NCI-H2107 (cell line): Measurements from ENCODE around the gene SRPK1.
A peak's percentile ranks its signal among the peaks of the same experiment; 100 is the strongest.
"Not testable (repeated sequence)": the region's sequence is repeated elsewhere in the genome, so short reads cannot be mapped to it uniquely, and the experiment has no call there.

Source experiments
- DNase-seq: peaks from one replicate; lab custom pipeline; 2025; lab: John Stamatoyannopoulos, UW

SRPK1 gene

GRCh38 chr6:35920793-35921732, at the start of gene SRPK1:
SRPK1 (minus strand) TSS chr6:35921098; CDS start chr6:35921056, 42 bp downstream.
- DNase-seq, result peak; percentile 53

DNA sequence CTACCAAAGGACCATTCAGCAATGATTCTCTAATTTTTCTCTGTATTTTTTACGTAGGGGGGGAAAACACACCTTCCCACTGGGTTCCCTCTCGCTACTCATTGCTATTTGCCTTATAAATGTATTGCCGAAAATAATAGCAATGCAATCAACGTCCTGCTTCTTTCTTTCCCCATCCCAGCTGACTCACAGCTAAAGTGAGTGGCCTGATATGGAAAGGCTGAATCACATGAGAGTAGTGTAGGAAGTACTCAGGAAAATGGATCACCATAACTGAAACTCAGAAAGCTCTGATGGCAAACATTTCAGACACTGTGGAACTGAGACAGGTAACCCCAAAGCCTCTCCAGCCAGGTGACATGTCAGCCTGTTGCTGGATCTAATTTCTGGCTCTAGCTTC, 49.3 kb upstream of the SRPK1 start:
- DNase-seq, result no peak

- DNase-seq, result no peak
These were observed 48.7 kb upstream of the SRPK1 start for GRCh38 chr6:35969646-35970045.

DNA sequence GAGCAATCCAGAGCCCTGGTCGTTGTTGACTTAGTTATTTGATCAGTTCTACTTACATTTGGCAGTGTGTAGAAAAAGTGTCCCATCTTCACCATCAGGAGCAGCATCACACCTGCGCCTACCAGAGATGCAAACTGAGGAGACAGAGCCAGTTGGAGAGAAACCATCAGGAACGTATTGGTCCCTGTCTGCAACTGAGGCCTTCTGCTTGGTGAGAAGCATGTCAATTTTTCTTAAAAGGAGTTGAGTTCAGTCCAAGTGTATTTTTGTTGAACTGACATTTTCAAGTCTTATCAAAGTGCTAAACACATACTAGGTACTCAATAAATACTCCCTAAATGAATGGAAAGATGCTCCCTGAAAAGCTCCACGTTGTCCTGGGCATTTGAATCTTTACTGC, 47.9 kb upstream of the SRPK1 start:
- no peak for DNase-seq

DNA sequence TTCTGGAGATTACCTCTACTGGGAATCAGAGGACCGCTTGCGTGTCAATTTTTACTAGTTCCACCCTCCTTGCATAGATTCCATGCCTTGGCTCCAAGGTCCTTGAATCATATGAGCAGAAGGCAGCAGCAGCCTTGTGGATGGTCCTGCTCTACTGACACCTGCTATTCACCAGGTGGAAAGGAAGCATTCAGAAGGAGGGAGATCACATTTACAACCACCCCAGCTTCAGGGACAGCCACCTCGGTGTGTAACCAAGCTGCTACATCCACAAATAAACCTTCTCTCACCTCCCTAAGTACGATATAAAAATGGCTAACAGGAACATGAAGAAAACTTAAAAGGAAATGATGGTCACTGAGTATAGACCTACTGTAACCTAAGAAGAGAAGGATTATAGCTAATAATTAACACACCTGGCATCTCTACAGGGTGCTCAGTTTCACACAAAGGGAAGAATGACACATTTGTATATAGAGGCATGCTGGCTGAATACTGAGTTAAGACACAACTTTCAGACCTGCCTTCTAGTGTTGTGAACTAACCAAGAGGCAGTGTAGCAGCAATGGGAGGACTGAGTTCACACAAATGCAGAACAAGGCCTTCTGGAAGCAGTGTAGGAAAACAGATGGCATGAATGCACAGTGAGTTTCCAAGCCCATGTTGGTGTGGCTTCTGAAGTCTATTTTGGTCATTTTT, 46.3 kb upstream of the SRPK1 start:
- DNase-seq, result no peak

- DNase-seq, result no peak
These were observed 42.1 kb upstream of the SRPK1 start for GRCh38 chr6:35962779-35963560.

GRCh38 chr6:35960187-35960586, 39.3 kb upstream of the SRPK1 start:
- no peak for DNase-seq

DNA sequence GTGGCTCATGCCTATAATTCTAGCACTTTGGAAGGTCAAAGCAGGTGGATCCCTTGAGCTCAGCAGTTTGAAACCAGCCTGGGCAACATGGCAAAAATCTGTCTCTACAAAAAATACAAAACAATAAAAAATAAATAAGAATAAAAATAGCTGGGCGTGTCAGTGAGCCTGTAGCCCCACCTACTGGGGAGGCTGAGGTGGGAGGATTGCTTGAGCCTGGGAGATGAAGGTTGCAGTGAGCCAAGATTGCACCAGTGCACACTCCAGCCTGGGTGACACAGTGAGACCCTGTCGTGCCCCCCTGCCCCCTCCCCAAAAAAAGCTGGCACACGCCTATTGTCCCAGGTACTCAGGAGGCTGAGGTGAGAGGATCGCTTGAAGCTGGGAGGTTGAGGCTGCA, 35.1 kb upstream of the SRPK1 start:
- no peak for DNase-seq

DNA sequence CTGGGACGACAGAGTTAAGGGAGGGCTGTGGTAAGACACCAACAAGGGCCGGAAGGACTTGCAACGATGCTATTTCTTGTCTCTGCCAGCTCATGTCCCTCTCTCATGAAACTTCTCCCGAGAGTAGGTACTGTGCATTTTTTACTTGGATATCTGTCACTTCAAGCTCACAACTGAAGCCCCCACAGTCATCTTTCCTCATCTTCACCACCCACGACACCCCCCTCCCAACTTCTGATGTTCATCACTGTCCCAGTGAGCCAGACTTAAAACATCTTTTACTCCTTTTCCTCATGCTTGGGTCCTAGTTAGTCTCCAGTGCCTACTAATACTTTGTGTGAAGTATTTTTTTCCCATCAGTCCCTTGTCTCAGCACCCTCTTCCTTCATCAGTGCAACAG, 34.6 kb upstream of the SRPK1 start:
- DNase-seq, result no peak

GRCh38 chr6:35955071-35955470, 34.2 kb upstream of the SRPK1 start:
- no peak for DNase-seq

DNA sequence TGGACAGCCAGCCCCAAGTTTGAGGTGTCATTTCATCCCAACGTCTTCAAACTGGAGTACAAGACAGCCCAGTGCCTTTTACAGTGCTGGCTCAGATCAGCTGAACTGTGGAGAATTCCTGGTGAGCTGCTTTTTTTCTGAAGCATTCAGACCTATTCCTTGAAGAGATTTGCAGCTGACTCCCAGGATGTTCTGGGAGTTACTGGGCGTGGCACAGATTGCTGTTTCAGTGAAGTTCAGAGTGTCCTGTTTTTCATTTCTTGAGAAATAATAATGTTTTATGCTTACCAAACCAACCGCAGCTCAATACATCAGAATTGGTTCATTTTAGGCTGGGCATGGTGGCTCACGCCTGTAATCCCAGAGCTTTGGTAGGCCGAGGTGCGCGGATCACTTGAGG, 33.4 kb upstream of the SRPK1 start:
- DNase-seq, result no peak

- DNase-seq, result no peak
These were observed 27.8 kb upstream of the SRPK1 start for GRCh38 chr6:35948725-35949124.

DNA sequence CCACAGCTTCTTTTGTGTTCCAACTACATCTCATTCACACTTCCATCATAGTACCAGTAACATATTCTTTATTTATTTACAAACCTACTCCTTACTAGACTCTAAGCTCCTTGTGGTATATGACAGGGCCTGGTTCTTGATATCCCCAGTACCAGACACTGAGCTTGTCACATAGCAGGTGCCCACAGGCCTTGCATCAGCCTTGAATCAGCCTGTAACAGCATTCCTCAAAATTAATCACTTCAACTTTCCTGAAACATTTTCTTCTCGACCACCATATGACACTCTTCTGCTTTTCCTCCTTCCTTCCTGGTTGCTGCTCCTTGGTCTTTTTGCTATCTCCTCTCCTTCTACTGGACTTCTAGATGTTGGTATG, 24.7 kb upstream of the SRPK1 start:
- no peak for DNase-seq

DNA sequence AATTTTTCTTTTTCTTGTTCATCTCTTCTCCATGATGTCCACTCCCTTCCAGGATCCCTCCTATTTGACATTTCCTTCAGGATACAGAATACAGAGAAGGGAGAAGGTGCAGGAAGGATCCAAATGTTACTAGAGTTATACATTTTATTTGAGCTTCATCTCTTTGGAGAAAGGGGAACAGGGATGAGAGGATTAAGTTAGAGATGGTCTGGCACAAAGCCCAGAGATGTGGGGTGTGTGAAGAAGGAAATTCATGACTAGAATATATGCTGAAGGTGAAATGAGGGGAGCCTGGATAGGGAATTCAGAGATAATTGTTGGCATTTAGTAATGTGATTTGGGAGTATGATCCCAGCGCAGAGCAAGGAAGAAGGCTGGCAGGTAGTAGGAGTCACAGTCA, 22.5 kb upstream of the SRPK1 start:
- DNase-seq, result no peak

GRCh38 chr6:35942355-35942754, 21.5 kb upstream of the SRPK1 start:
- DNase-seq, result no peak

GRCh38 chr6:35941170-35941569, 20.3 kb upstream of the SRPK1 start:
- DNase-seq, result not testable (repeated sequence)

- DNase-seq, result not testable (repeated sequence)
These were observed 19.1 kb upstream of the SRPK1 start for GRCh38 chr6:35940014-35940413.

DNA sequence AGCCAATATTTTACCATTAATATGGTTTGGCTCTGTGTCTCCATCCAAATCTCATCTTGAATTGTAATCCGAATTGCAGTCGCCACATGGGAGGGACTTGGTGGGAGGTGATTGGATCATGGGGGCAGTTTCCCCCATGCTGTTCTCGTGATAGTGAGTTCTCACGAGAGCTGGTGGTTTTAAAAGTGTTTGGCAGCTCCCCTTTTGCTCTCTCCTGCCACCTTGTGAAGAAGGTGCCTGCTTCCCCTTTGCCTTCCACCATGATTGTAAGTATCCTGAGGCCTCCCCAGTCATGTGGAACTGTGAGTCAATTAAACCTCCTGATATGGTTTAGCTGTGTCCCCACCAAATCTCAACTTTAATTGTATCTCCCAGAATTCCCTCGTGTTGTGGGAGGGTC, 18.4 kb upstream of the SRPK1 start:
- not testable (repeated sequence) for DNase-seq

DNA sequence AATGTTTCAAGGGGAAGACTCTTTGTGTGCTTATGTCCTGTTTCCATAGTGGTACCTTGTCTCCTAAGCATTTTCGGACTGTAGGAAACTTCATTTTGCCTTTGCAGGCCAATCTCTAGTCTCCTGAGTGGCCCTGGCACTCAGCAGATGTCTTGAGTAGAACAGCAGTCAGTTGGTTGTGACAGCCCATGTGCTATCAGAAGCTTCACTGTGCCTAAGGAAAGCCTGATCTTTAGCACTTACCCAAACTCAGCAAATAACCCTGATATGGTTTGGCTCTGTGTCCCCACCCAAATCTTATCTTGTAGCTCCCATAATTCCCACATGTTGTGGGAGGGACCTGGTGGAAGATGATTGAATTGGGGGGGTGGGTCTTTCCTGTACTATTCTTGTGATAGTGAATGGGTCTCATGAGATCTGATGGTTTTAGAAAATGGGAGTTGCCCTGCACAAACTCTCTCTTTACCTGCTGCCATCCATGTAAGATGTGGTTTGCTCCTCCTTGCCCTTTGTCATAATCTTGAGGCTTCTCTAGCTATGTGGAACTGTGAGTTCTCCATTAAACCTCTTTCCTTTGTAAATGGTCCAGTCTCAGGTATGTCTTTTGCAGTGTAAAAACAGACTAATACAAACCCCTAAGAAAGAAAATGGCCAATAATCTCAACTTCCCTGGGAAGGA, 15.9 kb upstream of the SRPK1 start:
- DNase-seq, result no peak

DNA sequence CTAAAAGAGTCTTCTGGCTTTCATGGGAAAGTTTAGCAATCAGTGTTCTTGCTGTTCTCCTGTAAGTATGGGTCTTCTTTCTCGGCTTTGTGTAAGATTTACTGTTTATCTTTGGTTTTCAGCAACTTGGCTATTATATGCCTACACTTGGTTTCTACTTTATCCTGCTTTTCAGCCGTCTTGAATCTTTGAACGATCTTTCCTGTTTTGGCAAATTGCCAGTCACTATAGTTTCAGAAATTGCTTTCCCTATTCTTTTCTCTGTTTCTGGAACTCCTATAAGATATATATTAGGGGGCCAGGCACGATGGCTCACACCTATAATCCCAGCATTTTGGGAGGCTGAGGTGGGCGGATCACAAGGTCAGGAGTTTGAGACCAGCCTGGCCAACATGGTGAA, 14.6 kb upstream of the SRPK1 start:
- no peak for DNase-seq

DNA sequence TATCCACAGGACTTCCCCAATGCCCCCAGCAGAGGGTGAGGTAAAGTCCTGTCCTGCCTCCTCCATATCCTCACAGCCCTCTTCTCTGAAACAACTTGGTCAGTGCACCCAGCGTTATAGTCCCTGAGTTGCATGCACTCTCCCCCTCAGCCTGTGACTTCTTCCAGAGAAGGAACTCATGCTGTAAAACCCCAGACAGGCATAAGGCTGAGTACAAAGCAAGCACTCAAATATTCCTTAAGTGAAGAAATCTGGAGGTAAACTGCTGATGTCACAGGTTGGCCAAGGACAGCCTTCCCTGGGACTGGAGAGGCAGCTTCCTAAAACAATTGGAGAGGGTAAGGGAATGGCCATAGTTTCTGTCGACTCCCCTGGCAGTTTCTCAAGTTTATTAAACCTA, 12.9 kb upstream of the SRPK1 start:
- no peak for DNase-seq

DNA sequence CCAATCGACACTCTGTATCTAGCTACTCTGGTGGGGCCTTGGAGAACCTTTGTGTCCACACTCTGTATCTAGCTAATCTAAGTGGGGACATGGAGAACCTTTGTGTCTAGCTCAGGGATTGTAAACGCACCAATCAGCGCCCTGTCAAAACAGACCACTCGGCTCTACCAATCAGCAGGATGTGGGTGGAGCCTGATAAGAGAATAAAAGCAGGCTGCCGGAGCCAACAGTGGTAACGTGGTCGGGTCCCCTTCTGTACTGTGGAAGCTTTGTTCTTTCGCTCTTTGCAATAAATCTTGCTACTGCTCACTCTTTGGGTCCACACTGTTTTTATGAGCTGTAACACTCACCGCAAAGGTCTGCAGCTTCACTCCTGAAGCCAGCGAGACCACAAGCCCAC, 11.0 kb upstream of the SRPK1 start:
- not testable (repeated sequence) for DNase-seq
